GM12875 (cell line): Measurements from ENCODE around the gene TLR5.

Experiments
- H3K4me3 ChIP-seq: one replicate; pipeline ENCODE4 v1.5.1; 2011; ENCODE audit warnings: low read depth, low read length, control low read depth
- TF ChIP-seq, protein P1 (sequence below): IDR thresholded peaks from 2 replicates; pipeline ENCODE4 v1.5.1; 2011; ENCODE audit warnings: low read depth, mild to moderate bottlenecking, control low read depth, inconsistent platforms, low read length, moderate library complexity, borderline replicate concordance; ENCODE audit not compliant: insufficient read depth

Gene TLR5

DNA sequence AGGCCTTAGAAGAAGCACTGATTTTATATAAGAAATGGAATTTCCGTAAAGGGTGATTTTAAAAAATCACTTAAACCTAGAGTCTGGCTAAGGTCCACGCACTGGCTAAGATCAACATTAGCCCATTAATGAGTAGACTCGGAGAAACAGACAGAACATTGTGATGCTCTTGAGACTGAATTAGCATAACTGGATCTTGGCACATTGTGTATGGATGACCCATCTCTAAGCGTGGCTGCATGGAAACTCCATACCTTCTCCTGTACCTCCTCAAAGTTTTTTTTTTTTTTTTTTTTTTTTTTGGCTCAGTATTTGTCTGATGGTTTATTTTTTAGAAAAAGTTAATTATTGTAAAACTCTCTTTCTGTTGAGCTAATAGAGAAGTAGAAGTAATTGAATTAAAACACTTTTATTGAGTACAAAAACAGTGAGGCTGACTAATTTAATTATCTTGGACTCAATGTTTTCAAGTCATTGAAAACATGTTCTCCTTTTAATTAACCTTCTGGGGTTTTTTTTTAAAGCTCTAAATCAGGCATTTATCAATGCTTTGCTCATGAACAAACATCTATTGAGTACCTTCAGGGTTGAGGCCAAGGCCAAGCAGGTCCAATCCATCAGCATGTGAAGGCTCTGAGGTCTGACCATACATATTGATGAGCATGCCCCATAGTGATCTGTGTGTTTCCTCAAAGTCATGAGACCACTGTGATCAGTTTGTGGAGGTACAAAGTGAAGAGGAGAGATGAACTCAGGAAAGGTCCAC is 74.0 kb downstream of the TLR5 start:
- TF ChIP-seq, protein P1, sequence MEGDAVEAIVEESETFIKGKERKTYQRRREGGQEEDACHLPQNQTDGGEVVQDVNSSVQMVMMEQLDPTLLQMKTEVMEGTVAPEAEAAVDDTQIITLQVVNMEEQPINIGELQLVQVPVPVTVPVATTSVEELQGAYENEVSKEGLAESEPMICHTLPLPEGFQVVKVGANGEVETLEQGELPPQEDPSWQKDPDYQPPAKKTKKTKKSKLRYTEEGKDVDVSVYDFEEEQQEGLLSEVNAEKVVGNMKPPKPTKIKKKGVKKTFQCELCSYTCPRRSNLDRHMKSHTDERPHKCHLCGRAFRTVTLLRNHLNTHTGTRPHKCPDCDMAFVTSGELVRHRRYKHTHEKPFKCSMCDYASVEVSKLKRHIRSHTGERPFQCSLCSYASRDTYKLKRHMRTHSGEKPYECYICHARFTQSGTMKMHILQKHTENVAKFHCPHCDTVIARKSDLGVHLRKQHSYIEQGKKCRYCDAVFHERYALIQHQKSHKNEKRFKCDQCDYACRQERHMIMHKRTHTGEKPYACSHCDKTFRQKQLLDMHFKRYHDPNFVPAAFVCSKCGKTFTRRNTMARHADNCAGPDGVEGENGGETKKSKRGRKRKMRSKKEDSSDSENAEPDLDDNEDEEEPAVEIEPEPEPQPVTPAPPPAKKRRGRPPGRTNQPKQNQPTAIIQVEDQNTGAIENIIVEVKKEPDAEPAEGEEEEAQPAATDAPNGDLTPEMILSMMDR, result no peak
- H3K4me3 ChIP-seq, result no peak overlapping the region

DNA sequence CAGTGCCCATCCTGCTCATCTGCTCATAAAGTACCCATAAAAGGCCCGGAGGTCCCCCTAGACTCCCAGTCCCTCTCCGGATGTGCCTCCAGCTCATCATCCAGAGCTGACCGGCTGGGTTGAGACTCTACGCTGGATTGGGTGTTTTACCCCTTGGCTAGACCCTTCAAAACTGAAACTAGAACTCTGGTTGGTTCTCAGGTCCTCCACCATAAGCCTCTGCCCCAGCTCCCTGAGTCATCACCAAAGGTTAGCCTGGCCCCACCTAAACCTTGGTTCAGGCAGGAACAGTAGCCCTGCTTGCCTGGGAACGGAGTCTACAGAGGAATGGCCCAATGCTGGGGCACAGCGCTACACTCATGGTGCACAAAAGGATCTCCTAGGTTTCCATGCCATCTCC is 75.1 kb downstream of the TLR5 start:
- TF ChIP-seq, protein P1, result no peak
- no peak overlapping the region for H3K4me3 ChIP-seq

DNA sequence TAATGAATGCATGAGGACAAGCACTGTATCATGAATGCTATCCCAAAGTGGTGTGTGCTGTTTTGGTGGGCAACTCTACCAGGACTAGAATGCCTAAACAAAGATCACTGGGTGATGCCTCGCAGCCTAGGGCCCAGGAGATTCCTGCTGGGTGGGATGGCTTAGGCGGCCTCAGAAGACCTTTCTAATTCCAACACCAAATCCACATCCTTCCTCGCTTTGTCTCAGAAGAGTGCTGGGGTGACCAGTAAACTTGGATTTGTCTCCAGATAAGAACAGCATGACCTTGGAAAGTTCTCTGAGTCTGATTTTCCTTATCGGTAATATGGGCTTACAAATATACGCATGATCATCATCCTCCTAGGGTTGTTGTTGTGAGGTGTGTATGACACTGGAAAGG is 76.6 kb downstream of the TLR5 start:
- TF ChIP-seq, protein P1, result no peak
- H3K4me3 ChIP-seq, result no peak overlapping the region

DNA sequence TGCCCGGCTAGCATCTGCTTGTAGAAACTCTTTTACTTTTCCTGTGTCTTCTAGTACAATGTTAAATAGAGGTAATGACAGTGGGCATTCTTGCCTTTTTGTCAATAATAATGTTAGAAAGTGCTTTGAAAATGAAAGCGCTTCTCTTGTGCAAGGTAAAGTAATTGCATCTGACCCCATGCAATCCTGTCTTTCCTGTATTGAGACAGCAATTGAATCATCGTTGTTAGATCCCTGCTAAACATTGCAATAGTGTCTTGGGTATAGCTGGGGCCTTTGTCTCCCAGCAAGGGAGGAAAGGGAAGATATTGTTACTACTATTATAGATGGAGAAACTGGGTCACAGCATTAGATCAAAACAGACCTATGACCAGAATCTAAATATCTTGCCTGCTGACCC is 80.9 kb downstream of the TLR5 start:
- no peak overlapping the region for H3K4me3 ChIP-seq
- TF ChIP-seq, protein P1, result no peak

DNA sequence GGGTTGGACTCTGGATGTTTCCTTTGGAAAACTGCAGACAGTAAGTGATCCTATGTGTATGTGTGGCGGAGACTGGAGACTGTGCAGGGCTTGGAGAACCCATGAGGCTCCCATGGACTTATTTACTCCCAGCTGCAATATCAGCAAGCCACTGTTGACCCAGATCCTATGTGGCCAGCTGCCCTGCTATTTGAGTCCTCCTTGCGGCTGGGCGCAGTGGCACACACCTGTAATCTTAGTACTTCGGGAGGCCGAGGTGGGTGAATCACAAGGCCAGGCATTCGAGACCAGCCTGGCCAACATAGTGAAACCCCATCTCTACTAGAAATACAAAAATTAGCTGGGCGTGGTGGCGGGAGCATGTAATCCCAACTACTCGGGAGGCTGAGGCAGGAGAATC is 83.5 kb downstream of the TLR5 start:
- H3K4me3 ChIP-seq, result no peak overlapping the region
- TF ChIP-seq, protein P1, result no peak
